K562 treated with DMSO at 1 percent for 48 hours (cell line): ENCODE data around the gene MCAM. TPM values are rescaled to one million over a fixed set of nuclear protein-coding genes. Genes with fewer than 3 reads are reported as not detected.

Source experiments
- total RNA-seq: library from RNA; unstranded; fragments of 300-600 nt; gene quantifications from 2 replicates; pipeline ENCODE4 v1.2.3, GENCODE V29; 2022; ENCODE audit warnings: low replicate concordance; ENCODE audit errors: extremely low read depth

Gene MCAM, protein sequence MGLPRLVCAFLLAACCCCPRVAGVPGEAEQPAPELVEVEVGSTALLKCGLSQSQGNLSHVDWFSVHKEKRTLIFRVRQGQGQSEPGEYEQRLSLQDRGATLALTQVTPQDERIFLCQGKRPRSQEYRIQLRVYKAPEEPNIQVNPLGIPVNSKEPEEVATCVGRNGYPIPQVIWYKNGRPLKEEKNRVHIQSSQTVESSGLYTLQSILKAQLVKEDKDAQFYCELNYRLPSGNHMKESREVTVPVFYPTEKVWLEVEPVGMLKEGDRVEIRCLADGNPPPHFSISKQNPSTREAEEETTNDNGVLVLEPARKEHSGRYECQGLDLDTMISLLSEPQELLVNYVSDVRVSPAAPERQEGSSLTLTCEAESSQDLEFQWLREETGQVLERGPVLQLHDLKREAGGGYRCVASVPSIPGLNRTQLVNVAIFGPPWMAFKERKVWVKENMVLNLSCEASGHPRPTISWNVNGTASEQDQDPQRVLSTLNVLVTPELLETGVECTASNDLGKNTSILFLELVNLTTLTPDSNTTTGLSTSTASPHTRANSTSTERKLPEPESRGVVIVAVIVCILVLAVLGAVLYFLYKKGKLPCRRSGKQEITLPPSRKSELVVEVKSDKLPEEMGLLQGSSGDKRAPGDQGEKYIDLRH
- not detected in 2 replicates for total RNA-seq

DNA sequence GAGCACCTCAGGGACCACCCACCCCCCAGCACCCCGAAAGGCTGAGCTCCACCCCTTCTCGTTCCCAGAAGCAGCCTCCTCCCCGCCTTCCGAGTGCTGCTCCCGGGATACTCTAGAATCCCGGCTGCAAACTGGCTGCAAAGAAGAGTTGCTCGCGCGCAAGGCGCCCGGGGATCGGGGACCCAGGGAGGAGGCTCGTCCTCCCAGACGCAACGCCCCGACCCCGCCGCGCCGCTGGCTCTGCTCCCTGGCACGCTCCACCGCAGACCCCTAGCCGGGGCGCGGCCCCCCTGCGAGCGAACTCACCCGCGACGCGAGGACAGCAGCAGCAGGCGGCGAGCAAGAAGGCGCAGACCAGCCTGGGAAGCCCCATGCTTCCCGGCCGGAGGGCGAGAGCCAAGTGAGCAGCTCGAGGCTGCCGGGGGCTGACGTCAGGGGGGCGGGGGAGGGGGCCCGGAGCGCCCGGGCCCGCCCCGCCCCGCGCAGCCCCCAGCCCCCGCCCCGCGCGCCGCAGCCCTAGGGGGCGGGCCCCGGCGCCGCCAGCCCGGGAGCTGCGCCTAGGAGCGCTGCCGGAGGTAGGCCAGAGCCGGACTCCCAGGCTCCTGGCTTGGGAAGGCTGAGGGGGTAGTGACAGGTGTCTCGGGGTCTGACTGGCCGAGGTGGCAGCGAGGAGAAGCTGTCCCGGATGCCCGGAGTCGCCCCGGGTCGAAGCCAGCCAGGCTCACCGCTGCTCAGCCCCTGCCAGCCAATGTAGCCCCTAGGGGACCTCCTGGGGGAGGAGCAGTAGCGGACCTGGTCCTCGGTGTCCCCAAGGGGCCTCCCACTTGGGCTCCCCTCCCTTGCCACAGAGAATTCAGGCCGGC is at the start of gene MCAM:
TSS of gene MCAM (minus strand) at position 402 of the 863 bp plus-strand sequence. CDS start at position 373, 29 bp downstream.

DNA sequence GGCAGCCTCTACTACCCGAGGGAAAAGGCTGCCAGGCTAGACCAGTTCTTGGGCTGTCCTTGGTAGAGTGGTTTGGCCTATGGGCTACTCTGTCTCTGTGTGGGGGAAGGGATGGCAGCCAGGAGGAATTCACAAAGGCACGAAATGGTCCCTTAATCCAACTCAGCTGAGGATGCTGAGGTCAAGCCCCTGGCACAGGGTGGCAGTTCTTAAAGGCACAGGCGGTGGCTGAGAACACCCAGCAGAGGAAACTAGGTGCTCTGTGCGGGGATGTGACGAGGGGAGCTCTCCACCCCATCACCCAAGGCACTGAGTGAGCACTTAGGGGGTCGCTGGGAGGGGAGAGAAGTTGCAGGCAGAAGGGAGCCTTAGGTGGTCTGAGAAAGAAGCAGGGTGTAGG is 29.7 kb upstream of the MCAM start, which contains the start of gene MFRP:
TSS of gene MFRP (minus strand) at position 101 of the 400 bp plus-strand sequence. CDS start 192 bp downstream, outside the sequence.

GRCh38 chr11:119340335-119341221 is 23.6 kb upstream of the MCAM start, which contains the start of gene C1QTNF5:
TSS of gene C1QTNF5 (minus strand) at chr11:119340883. CDS start at chr11:119340397, 486 bp downstream.

DNA sequence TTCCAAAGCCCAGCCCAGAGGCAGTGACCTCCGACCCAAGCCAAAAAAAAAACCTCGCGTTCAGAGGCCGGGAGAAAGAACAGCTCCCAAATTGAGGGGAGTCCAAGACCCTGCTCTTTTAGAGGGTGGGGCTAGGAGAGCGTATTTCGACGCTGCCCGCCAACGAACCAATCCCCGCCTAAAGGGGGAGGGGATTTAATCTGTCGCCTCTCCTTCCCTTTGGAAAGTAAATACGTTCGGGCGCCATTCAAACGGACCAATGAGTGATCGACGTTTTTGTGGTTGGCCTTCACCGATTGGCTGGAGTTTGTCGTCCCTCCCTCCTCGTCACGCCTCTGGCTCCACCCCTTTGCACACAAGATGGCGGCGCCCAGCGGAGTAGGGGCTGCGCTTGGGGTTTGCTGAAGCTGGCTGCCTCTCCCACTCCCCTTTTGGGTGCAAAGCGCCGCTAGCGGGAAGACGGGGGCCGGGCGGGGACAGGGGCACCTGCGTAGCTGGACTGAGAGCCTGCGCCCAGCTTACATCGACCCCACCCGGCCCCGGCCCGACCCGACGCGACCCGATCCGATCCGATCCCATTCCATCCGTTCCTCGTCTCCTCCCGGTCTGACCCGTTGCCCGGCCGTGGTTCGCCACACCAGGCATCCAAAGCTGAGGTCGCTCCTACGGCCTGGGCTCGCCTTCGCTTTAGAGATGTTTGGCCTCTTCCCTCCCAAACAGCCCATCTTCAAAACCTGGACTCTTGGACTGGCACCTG is 17.4 kb upstream of the MCAM start, which contains the start of gene RNF26:
TSS of gene RNF26 (plus strand) at position 354 of the 757 bp plus-strand sequence. CDS start 596 bp downstream, outside the sequence.

Other genes with a start within 250 kb of the MCAM start
- gene VPS11, start 249.3 kb downstream of the MCAM start, total RNA-seq: not detected in 2 replicates
- not detected in 2 replicates for gene HMBS, start 232.2 kb downstream of the MCAM start, total RNA-seq
- not detected in 2 replicates for gene DPAGT1, start 215.3 kb downstream of the MCAM start, total RNA-seq
- not detected in 2 replicates for gene C2CD2L, start 209.8 kb downstream of the MCAM start, total RNA-seq
- gene HINFP, start 195.6 kb downstream of the MCAM start, total RNA-seq: not detected in 2 replicates
- gene ABCG4, start 168.1 kb downstream of the MCAM start, total RNA-seq: not detected in 2 replicates
- not detected in 2 replicates for gene NLRX1, start 148.4 kb downstream of the MCAM start, total RNA-seq
- gene NHERF4, start 131.7 kb downstream of the MCAM start, total RNA-seq: not detected in 2 replicates
- gene CBL, start 110.8 kb downstream of the MCAM start, total RNA-seq: not detected in 2 replicates
- gene RNF26, start 17.4 kb upstream of the MCAM start, total RNA-seq: not detected in 2 replicates
- not detected in 2 replicates for gene C1QTNF5, start 23.8 kb upstream of the MCAM start, total RNA-seq
- gene MFRP, start 29.6 kb upstream of the MCAM start, total RNA-seq: not detected in 2 replicates
- not detected in 2 replicates for gene USP2, start 64.6 kb upstream of the MCAM start, total RNA-seq
- gene THY1, start 106.0 kb upstream of the MCAM start, total RNA-seq: not detected in 2 replicates